Measurements from ENCODE around the gene ESAM. TPM values are rescaled to one million over a fixed set of nuclear protein-coding genes. Genes with fewer than 3 reads are reported as not detected.

Gene ESAM
- total RNA-seq, 2 experiments from 2014 or later: 0.60 to 0.65 TPM

DNA sequence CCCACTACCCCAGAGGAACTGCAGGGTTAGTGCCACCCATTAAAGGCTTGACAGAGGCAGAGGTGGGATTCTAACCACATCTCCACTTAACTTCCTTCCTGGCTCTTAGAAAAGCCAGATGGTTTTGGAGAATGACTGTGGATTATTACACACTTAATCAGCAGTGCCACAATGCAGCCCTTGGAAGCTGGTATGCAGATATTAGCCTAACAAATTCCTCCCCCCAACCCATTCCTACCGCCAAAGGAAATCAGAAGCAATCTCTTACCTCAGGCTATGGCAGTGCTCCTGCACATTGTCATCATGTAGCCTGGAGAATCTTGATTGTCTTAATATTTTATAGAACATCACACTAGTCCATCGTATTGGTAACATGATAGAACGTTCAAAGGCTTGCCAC is 45.5 kb downstream of the ESAM start:
- no peaks in the 10 kb centered on the region for H3K9me3 Mint-ChIP-seq
- peaks cover 44% of the 10 kb centered on the region for H3K27me3 Mint-ChIP-seq
- POLR2A ChIA-PET: no interaction called here
- CTCF ChIA-PET: no interaction called here
- DNase-seq (no peak), ATAC-seq (no peak)
- peaks cover 11% of the 10 kb centered on the region for H3K4me1 Mint-ChIP-seq (ENCODE audit: low read depth)
- no peaks in the 10 kb centered on the region for H3K36me3 Mint-ChIP-seq (ENCODE audit: low read depth)
- intact Hi-C loops (cut with micrococcal nuclease): no loop called here
- TF ChIP-seq, protein P1, sequence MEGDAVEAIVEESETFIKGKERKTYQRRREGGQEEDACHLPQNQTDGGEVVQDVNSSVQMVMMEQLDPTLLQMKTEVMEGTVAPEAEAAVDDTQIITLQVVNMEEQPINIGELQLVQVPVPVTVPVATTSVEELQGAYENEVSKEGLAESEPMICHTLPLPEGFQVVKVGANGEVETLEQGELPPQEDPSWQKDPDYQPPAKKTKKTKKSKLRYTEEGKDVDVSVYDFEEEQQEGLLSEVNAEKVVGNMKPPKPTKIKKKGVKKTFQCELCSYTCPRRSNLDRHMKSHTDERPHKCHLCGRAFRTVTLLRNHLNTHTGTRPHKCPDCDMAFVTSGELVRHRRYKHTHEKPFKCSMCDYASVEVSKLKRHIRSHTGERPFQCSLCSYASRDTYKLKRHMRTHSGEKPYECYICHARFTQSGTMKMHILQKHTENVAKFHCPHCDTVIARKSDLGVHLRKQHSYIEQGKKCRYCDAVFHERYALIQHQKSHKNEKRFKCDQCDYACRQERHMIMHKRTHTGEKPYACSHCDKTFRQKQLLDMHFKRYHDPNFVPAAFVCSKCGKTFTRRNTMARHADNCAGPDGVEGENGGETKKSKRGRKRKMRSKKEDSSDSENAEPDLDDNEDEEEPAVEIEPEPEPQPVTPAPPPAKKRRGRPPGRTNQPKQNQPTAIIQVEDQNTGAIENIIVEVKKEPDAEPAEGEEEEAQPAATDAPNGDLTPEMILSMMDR (IDR thresholded peaks at IDR 0.05): no peak
- H3K4me3 Mint-ChIP-seq: no peak overlapping the region
- no peak overlapping the region for H3K27ac Mint-ChIP-seq

DNA sequence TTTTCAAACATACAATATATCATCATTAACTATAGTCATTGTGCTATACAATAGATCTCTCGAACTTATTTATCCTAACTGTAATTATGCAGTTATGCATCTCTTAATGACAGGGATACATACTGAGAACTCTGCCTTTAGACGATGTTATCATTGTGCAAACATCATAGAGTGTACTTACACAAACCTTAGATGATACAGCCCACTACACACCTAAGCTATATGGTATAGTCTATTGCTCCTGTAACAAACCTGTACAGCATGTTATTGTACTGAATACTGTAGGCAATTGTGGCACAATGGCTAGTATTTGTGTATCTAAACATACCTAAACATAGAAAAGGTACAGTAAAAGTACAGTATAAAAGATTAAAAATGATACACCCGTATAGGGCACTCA is 49.7 kb downstream of the ESAM start:
- H3K9me3 Mint-ChIP-seq: peaks cover 4% of the 10 kb centered on the region
- intact Hi-C loops (cut with micrococcal nuclease): no loop called here
- DNase-seq (no peak), ATAC-seq (no peak)
- ChIA-PET CTCF (no interaction called here), POLR2A (no interaction called here)
- peaks cover 25% of the 10 kb centered on the region for H3K27me3 Mint-ChIP-seq
- H3K27ac Mint-ChIP-seq: no peak overlapping the region
- H3K36me3 Mint-ChIP-seq (ENCODE audit: low read depth): no peaks in the 10 kb centered on the region
- no peak overlapping the region for H3K4me3 Mint-ChIP-seq
- TF ChIP-seq, protein P1 (IDR thresholded peaks at IDR 0.05): no peak
- H3K4me1 Mint-ChIP-seq (ENCODE audit: low read depth): peaks cover under 1% of the 10 kb centered on the region

DNA sequence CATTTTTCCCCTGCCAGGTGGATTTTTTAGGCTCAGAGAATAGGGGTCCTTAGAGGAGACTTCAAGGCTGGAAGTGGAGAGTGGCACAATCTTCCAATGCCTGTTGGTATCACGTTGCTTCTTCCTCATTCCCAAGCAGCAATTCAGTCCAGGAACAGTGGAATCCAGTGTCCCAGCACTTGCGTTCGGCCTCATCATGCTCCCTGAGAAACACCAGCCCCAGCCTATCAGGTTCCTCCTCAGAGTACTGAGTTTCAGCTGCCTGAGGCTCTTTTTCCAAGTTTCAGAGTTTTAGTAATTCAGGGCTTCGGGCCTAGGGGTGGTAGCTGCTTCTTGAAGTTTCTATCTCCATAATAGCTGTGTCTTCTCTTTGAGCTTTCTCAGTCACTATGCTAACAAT is 54.3 kb downstream of the ESAM start:
- Mint-ChIP-seq H3K9me3 (peaks cover 8% of the 10 kb centered on the region), H3K27me3 (peaks cover 4% of the 10 kb centered on the region), H3K4me3 (no peak overlapping the region), H3K36me3 (ENCODE audit: low read depth) (no peaks in the 10 kb centered on the region), H3K4me1 (ENCODE audit: low read depth) (no peaks in the 10 kb centered on the region), H3K27ac (no peak overlapping the region)
- ChIA-PET POLR2A (interaction anchor here (0.6 kb wide), 1 partner anchor 40 kb away, joined by 3 read pairs; no protein-coding TSS in a partner anchor), CTCF (interaction anchor here (1.0 to 1.3 kb wide), 2 partner anchors 39 to 105 kb away, joined by 3 to 4 read pairs; no protein-coding TSS in a partner anchor)
- ATAC-seq (no peak), DNase-seq (no peak)
- intact Hi-C loops (cut with micrococcal nuclease): no loop called here
- TF ChIP-seq, protein P1 (IDR thresholded peaks at IDR 0.05): no peak

Other genes with a start within 250 kb of the ESAM start
- gene OR8B12, start 218.6 kb downstream of the ESAM start, total RNA-seq: not detected
- not detected for gene OR8A1, start 192.3 kb downstream of the ESAM start, total RNA-seq
- not detected for gene PANX3, start 150.9 kb downstream of the ESAM start, total RNA-seq
- 10 to 100 TPM; 31.9 to 32.1 TPM for gene TBRG1, start 139.4 kb downstream of the ESAM start, total RNA-seq
- 1 to 10 TPM; 5.0 to 6.2 TPM for gene SIAE, start 88.6 kb downstream of the ESAM start, total RNA-seq
- 1 to 10 TPM; 3.1 to 3.6 TPM for gene SPA17, start 88.4 kb downstream of the ESAM start, total RNA-seq
- 1 to 10 TPM; 5.7 to 6.4 TPM for gene NRGN, start 22.3 kb downstream of the ESAM start, total RNA-seq
- gene VSIG2, start 10.0 kb downstream of the ESAM start, total RNA-seq: under 1 TPM in 1 of 2 experiments, not detected in 1; 0.32 TPM
- 1 to 10 TPM; 5.8 to 7.3 TPM for gene MSANTD2, start 38.1 kb upstream of the ESAM start, total RNA-seq
- 10 to 100 TPM; 17.6 to 18.4 TPM for gene ROBO3, start 103.1 kb upstream of the ESAM start, total RNA-seq
- gene ROBO4, start 135.6 kb upstream of the ESAM start, total RNA-seq: not detected
- not detected for gene HEPN1, start 157.0 kb upstream of the ESAM start, total RNA-seq
- gene HEPACAM, start 173.8 kb upstream of the ESAM start, total RNA-seq: under 1 TPM in 1 of 2 experiments, not detected in 1; 0.11 TPM
- 1 to 10 TPM; 4.2 to 4.8 TPM for gene CCDC15, start 191.9 kb upstream of the ESAM start, total RNA-seq